ENCODE measurements around the gene VMP1.

- TF ChIP-seq CTCF (IDR thresholded peaks at IDR 0.05), result no peak
- TF ChIP-seq POLR2AphosphoS5 (IDR thresholded peaks at IDR 0.05), result no peak
Observed at GRCh38 chr17:59671386-59671785, 36.1 kb upstream of the VMP1 start.

Measured in suprapubic skin (tissue), 3 donors.